ENCODE measurements around the gene NLK.

The NLK gene

DNA sequence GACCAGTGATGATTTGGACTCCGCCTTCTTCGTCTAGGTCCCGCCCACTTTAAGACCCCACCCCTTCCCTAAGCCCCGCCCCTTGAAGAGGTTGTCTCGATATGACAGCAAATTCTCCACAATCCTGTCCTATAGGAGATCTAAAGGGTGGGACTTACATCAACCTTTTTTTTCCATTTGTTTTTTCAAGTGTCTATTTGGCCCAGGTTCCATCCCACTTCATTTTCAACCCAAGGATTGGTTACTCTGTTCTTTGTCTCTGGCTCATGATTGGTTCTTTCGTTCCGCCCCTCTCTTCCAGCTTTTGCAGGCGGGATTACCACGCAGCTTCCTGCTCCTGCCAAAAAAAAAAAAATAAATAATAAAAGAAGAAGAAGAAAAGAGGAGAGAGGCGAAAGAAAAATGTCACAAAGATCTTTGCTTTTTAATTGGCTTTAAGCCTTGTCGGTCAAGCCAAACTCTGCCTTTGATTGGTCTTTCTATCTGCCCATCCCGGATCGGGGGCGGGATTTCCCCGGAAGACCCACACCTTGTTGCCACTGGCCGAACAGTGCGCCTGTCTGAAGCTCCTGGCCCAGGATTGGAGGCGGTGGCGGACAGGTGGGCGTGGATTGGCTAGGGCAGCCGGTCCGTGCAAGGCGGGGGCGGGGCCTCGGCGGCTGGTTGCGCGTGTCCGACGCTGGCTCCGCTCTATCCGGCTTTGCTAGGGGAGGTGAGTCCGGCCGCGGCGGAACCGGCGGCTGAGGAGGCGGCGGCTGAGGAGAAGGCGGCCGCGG is 1.2 kb upstream of the NLK start:
- DNase-seq = peak; percentile 100

DNA sequence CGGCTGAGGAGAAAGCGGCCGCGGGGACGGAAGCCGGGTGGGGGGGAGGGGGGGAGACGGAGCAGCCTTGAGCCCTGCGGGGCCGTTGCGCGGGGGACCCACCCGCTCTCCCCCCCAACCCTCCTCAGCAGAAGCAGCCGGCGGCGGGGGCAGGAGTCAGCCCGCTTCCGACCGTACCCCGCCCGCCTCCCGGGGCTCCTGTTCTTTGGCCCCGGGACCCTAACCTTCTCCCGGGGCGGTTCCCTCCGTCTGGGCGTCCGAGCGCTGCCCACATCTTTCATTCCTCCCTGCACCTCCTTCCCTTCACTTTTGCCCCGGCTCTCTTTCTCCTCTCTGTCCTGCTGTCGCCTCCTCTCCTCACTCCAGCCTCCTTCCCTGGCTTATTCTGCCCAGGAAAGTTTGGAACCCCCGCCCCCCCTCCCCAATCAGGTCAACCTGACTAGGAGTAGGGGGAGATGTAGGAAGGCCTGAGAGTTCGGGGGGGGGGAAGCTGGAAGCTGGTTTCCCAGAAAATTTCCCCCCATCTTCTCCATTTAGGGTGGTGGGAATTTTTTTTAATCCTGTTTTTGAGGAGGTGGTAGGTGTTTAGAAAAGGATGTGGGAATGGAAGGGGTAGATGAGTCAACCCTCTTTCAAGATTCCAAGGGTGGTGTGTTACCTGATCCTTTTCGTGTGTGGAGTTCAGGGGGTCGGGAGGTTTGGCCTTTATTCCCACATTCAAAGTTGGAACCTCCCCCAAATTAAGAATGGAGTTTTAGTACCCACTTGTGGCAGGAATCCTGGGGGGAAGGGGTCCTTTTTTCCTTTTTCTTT is 427 bp upstream of the NLK start:
- no peak for DNase-seq

DNA sequence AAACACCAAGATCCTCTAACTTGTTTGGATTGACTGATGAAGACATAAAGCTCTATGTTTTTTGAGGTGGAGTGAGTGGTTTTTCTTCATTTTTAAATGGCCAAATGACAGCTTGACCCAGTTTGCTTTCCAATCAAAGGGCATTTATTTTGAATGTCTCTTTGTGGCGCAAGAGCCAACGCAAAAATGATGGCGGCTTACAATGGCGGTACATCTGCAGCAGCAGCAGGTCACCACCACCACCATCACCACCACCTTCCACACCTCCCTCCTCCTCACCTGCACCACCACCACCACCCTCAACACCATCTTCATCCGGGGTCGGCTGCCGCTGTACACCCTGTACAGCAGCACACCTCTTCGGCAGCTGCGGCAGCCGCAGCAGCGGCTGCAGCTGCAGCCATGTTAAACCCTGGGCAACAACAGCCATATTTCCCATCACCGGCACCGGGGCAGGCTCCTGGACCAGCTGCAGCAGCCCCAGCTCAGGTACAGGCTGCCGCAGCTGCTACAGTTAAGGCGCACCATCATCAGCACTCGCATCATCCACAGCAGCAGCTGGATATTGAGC is 329 bp downstream of the NLK start:
- no peak for DNase-seq

DNA sequence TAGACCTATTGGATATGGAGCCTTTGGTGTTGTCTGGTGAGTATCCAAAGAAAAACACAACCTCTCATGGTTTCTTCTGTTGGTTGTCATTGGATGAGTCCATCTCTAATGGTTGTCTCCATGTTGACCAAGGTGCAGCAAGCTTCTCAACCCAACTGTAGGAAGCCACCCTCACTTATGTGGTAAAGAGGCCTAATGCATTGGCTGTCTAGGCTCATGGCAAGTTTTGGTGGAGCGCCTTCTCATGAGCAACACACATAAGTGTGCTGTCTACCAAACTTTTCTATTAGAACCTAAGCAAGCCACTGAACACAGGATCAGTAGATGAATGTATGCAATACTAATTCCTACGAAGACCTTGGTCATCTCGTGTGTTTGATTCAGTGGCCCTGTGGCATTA is 819 bp downstream of the NLK start:
- no peak for DNase-seq

DNA sequence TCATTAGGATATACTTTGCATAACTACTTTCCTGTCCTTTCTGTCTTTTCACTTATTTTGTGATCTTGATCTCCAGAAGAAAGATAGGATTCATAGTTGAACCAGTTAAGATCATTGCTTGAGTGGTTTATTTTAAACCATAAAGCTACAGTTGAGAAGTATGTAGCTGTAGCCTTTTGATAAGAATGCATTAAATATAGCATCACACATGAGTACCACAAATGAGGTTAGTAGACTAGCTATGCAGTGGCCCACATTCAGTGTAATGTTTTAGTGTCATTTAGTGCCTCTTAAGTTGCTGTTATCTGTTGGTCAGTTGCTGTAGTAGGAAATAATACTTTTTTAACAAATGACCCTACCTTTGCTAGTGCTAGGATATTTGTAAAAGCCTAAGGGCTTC is 1.3 kb downstream of the NLK start:
- DNase-seq = no peak

DNA sequence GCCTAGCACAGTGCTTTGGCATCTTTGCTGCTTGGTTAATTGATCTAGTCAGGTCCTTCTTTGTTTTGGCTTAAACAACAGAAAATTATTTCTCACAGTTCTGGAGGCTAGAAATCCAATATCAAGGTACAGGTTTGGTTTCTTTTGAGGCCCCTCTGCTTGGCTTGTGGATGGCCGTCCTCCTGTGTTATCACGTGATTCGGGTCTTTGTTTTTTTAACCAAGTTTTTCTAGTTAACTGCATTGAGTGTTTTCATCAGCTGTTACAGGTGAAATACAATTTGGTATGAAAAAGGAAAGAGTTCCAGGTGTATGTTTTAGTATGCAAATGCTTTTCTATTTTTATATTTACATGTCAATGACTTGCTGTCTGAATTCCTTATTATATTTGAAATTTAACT is 2.8 kb downstream of the NLK start:
- DNase-seq = no peak

DNA sequence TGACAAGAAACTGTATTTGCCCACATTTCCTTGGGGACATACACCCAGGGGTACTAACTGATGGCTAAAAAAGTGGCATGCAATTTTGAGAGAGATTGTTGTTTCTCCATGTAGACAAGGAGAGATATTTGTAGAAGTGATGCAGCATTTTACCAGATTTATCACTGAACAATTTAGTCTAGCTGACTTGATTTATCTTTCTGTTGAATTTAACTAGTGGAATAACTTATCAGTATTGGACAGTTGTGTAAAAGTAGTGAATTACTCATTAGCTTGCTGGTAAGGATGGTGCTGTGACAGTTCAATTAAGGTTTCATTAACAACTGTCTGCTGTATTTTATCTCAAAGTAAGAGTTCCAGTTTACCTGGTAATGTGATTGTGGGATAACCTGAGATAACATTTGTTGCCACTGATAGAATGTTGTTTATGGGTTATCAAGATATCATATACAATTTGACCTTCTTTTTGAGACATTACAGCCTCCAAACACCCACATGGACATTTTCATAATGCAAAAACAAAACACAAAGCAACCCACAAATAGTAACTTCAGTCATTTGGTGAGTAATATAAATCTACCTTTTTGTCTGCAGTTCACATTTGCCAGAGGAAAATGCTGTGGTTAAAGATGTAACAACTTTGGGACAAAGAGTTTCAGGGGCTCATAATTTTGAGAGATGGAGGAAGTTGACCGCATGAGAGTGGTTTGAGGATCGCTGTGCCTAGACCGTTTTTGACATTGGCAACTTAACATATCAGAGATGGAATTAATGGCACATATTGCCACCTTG is 3.8 kb downstream of the NLK start:
- DNase-seq = no peak

DNA sequence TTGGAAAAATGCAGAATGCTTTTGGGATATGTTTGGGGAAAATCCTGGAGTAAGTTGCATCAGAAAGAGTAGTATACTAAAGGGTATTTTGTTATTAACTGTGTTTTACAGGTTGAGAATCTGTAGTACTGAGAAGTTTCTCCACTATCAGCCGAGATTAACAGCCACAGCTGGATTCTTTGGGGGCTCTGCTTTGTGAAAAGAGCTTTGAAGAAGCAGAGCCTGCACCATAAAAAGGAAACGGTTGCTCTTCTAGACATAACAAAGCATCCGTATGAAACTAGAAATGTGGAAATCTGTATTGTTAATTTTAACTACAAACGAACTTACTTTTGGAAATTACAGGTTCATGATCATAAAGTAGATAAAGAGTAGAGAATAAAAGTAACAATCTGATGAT is 5.3 kb downstream of the NLK start:
- no peak for DNase-seq

DNA sequence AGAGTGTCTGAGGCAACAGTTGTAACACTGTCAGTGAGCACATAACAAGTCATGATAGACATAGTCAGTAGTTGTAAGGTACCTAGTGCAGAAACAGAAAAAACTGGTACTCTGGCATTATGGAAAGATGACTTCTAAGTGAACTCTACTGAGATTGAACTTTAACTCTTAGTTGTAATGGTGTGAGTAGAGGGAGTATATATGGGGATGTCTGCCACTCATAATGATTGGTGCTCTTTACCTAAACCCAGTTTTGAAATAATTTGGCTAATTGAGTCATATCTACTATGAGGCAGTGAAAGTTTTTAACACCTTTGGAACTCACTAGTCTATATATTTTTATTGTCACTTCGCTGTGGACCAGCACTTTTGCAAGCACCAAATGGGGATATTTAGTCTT is 6.6 kb downstream of the NLK start:
- no peak for DNase-seq

DNA sequence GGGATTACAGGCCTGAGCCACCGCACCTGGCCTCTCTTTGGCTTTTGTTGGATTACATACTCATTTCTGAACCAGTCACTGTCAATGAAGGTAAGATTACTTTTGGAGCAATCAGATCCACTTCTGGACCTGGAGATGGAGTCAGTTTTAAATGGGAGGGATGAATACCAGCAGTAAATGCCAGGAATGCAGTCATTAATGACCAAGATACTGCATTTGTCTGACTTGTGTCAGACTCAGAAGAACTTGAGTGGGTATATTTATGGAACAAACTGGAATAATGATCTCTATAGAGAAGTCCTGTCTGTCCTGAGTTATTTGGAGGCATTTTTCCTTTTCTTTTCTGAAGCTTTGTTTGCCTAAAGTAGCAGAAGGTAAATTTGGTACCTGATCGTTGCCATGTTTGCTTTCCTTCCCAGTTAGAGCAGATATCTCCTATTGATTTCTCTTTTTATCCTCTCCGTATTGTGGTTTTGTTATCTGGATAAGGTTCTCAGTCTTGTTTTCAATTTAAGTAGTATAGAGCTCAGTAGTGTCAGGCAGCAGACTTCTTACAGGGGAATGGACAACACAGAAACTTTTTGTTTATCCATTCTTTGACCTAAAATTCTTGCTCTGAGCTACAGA is 10.7 kb downstream of the NLK start:
- no peak for DNase-seq

DNA sequence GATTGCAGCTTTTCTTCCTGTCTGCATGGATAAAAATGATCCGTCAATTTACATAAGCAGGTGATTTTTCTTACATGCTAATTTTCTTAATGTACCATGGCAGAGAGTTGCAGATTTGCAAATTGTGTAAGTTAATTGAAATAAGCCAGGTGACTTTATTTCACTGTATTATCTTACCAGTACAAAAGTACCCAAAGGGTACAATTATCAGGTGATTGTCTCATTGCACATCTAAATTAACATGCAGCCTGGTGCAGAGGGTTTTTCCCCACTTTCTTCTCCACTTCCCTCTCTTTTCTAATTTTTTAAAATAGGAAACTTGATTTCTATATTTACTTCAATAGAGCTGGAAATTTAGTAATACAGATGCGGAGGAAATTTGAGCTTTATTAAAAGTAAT is 11.2 kb downstream of the NLK start:
- DNase-seq = no peak

DNA sequence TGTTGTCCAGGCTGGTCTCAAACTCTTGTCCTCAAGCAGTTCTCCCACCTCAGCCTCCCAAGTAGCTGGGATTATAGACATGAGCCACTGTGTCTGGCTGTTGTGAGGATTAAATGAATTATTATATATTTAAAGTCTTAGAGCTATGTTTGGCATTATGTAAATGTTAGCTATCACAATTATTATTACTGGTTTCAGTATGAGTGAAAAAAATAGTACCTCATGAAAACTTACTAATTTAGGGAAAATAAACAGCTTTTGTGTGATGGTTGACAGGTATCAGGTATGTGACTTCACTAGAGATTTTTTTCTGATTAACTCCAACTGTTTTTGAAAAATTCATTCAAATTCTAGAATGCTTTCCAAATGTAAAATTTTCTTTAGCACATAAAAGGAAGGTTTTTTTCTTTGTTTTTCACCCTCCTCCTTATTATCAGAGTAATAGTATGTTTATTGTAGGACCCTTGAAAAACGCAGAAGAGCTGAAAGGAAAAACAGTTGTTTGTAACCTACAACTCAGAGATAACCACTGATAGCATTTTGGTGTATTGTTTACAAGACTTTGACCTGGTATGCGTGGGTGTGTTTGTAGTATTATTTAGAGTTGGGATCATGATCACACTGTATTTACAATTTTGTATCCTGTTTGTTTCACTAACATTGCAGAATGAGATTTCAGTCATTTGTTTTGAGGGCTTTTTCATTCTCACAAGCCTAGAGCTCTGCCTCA is 13.2 kb downstream of the NLK start:
- no peak for DNase-seq

DNA sequence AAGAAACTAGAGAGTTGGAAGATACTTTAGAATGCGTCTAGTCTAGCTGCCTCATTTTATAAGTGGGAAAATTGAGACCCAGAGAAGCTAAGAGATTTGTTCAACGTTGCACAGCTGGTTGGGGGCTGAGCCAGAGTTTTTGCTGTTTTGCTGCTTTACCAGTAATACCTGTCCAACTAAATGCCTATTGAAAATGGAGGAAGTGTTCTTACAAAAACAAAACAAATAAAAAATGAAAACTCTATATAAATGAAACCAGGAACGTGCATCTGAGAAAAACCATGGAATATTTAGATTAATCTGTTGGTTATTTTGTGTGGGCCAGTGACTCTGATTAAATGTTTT is 13.8 kb downstream of the NLK start:
- DNase-seq = no peak

DNA sequence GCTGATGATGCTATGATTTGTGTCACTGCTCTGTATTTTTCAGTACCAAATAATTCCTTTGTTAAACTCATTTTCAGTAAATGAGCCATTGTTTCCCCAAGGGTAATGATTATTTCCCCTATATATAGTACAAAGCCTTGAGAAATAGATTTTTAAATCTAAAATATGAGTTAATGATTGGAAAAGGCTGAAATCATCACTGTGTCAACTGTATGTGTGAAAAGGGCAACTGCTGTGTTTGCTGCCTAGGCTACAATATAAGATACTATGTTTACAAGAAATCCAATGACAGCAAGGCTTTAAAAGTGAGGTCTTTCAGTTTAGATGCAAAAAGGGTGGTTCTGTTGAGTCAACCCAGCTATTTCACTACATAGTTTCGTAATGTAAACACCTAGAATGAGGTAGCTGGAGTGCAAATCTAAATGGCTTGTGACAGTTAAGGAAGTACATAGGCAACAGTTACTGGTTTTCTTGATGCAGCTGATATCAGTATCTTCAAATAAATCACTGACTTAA is 15.3 kb downstream of the NLK start:
- no peak for DNase-seq

DNA sequence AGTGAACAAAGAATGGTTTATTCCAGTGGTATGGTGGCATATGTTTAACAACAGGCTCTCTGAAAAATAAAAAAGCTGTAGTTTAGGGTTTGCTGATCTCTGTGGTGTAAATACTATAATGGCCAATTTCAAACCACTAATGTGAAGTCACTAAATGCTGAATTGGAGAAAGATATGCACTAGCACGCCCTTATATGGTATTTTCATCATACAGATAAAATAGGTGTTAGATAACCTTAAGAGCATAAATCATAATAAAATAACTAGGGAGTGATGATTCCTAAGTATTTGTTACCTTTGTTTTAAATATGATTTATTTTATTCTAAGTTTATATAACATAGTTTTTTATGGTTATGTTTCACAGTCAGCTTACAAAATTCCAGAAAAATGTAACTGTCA is 17.2 kb downstream of the NLK start:
- no peak for DNase-seq

DNA sequence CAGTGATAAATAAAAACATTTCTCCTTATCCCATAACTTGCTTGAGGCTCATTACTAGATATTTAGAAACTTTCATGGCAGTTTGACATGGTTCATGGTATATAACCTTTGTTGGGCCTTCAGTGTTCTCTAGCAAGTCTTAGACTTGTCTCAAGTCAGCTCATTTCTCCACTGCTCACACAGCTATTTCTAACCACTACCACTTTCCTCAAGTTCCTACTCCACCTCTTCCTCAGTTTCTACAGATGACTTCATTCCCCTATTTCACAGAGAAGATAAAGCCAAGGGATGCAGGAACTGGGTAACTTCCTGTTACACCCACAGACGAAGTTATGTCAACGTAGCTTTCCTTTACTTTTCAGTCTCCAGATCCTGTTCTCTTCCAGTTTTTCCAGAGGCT is 23.2 kb downstream of the NLK start:
- no peak for DNase-seq

DNA sequence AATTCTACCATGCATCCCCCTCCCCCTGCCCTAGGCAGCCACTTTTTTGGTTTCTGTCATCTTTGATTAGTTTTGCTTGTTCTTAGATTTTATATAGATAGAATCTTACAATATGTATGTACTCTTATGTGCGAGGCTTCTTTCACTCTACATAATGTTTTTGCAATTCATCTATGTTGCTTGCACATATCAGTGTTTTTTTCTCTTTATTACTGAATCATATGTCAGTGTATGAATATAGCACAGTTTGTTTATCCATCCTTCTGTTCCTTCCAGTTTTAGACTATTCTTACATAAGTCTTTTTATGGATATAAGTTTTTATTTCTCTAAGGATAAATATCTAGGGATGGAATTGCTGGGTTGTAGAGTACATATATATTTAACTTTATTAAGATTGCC is 26.6 kb downstream of the NLK start:
- no peak for DNase-seq

DNA sequence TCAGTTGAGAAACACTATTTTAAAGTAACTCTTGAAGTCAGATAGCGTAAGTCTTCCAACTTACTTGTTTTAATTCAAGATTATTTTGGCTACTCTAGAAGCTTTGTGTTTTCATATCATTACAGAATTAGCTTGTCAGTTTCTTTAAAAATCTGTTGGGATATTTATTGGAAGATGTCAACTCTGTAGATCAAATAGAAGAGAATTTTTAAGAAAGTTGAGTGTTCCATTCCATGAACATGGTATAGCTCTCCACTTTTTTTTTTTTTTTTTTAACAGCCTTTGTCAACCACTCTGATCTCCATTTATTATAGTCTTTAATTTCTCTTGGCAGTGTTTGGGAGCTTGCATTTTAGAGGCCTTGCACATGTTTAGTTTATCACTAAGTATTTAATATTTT is 28.7 kb downstream of the NLK start:
- DNase-seq = no peak

DNA sequence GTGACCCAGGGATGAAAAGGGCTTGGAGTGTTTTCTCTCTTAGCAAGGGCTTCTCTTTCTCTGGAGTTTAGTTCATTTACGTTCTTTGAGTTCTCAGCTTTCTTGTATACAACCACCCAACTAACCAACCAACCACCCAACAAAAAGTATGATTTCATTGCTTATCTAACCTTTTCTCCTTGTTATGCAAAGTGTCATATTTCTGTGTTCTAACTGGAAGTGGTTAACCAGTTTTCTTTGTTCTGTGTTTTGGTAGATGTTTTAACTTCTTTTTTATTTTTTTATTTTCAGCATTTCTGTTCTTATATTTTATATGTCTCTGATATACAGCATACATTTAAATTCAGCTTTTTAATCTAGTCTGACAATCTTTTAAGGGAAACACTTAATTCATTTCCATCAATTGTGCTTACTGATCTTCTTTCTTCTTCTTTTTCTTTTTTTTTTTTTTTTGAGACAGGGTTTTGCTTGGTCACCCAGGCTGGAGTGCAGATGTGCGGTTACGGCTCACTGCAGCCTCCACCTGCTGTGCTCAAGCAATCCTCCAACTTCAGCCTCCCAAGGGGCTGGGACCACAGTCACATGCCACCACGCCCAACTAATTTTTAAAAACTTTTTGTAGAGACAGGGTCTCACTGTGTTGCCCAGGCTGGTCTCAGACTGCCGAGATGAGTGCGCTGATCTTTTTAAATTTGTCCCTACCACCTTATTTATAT is 29.6 kb downstream of the NLK start:
- no peak for DNase-seq

DNA sequence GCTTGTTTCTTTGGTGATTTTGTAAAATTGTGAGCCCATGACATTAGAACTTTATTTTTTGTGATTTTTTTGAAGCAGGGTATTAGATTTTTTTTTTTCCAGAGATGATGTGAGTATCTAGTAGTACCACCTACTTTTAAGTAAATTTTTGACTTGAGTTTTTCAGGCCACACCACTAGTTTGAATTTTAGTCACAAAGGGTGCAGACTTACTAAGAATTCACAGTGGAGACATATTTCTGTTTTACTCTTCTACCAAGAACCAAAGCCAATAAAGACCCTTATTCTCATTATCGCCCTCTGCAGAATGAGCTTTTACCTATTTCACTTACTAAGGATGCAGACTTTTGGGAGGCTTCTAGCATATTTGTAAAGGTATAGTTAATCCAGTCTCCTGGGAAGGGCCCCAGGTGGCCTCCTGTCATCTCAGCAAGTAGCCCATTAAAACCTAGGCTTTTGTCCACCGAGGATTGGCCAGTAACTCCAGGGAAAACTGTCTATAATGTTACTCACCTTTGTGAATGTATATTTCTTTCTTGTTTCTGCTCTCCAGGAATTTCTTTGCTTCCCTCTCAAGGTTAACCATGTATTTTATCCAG is 30.6 kb downstream of the NLK start:
- no peak for DNase-seq

DNA sequence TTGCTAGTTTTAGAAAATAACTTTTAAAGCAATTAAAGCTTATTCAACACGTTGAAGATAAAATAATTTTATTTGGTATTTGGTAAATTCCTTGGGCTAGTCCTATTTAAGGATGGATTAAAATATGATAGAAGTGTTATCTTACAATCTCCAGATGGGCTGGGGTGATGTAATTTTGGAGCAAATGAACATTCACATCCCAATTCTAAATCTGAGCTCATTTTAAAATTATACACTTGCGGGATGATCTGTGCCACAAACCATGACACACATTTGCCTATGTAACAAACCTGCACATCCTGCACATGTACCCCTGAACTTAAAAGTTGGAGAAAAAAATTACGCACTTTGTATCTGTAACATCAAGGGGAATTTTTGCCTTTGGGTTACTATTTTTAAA is 31.5 kb downstream of the NLK start:
- DNase-seq = no peak

Data from NCI-H1436 treated with DMSO at 0.1 percent for 48 hours (cell line).